Upper lobe of left lung (tissue), 4 donors: ENCODE data around the gene MCM5.
"Not testable (repeated sequence)": the region's sequence is repeated elsewhere in the genome, so short reads cannot be mapped to it uniquely, and the experiment has no call there.

Experiments used
- CTCF ChIP-seq, 6 experiments: fragments of 450-650 bp in 4 of 6; fragments of 200-600 bp in 2 of 6; sonication (generic) in 2 of 6; IDR thresholded peaks; one replicate each; pipeline ENCODE4 v1.5.1; 2016 to 2019; ENCODE audit warnings: antibody characterized with exemption in 6 of 6
- EP300 ChIP-seq, 4 donors: sonication (generic); formaldehyde crosslinking; IDR thresholded peaks; one replicate each; pipeline ENCODE4 v1.5.1; 2017; ENCODE audit warnings: antibody characterized with exemption in 4 of 4, control low read depth in 2 of 4
- POLR2A ChIP-seq, 4 donors: fragments of 450-650 bp; IDR thresholded peaks; one replicate each; pipeline ENCODE4 v1.5.1; 2016 to 2017; ENCODE audit warnings: antibody characterized with exemption in 4 of 4, mild to moderate bottlenecking in 2 of 4
- POLR2AphosphoS5 ChIP-seq, 2 donors: sonication (generic); formaldehyde crosslinking; IDR thresholded peaks; one replicate each; pipeline ENCODE4 v1.5.1; 2017; ENCODE audit warnings: antibody characterized with exemption in 2 of 2

DNA sequence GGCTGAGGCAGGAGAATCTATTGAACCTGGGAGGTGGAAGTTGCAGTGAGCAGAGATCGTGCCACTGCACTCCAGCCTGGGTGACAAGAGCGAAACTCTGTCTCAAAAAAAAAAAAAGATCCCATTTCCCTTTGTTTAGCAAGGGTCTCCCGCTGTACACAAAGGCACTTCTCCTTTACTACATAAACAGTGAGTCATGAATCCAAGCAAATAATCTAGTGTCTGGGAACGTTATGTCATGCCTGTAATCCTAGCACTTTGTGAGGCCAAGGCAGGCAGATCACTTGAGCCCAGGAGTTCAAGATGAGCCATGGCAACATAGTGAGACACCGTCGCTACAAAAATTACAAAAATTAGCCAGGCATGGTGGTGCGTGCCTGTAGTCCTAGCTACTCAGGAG, 35.7 kb upstream of the MCM5 start:
- not testable (repeated sequence) for TF ChIP-seq CTCF, POLR2AphosphoS5, EP300, POLR2A (IDR thresholded peaks at IDR 0.05)
